ENCODE measurements around the gene DST.

The DST gene

GRCh38 chr6:56642366-56643261 lies at the start of gene DST:
TSS of gene DST (minus strand) at chr6:56642889.
- FAIRE-seq: no peak

GRCh38 chr6:56691814-56692213 lies 49.1 kb upstream of the DST start:
- FAIRE-seq: no peak

GRCh38 chr6:56691286-56691595 lies 48.6 kb upstream of the DST start:
- FAIRE-seq: peak; percentile 94

GRCh38 chr6:56690519-56691285 lies 48.0 kb upstream of the DST start:
- no peak for FAIRE-seq

GRCh38 chr6:56689663-56690062 lies 47.0 kb upstream of the DST start:
- FAIRE-seq: no peak

- FAIRE-seq: no peak
Measured at GRCh38 chr6:56689114-56689513, 46.4 kb upstream of the DST start.

- no peak for FAIRE-seq
Measured at GRCh38 chr6:56688521-56688920, 45.8 kb upstream of the DST start.

GRCh38 chr6:56687551-56687950 lies 44.9 kb upstream of the DST start:
- FAIRE-seq: no peak

GRCh38 chr6:56686429-56686828 lies 43.7 kb upstream of the DST start:
- no peak for FAIRE-seq

- no peak for FAIRE-seq
Measured at GRCh38 chr6:56685994-56686393, 43.3 kb upstream of the DST start.

GRCh38 chr6:56685102-56685733 lies 42.5 kb upstream of the DST start:
- FAIRE-seq: no peak

- no peak for FAIRE-seq
Measured at GRCh38 chr6:56684342-56685101, 41.8 kb upstream of the DST start.

GRCh38 chr6:56683882-56684281 lies 41.2 kb upstream of the DST start:
- FAIRE-seq: no peak

GRCh38 chr6:56682635-56683034 lies 39.9 kb upstream of the DST start:
- no peak for FAIRE-seq

- no peak for FAIRE-seq
Measured at GRCh38 chr6:56677559-56677958, 34.9 kb upstream of the DST start.

- FAIRE-seq: peak; percentile 18
Measured at GRCh38 chr6:56671651-56672461, 29.2 kb upstream of the DST start.

- peak; percentile 75 for FAIRE-seq
Measured at GRCh38 chr6:56671160-56671559, 28.5 kb upstream of the DST start.

GRCh38 chr6:56669041-56669440 lies 26.4 kb upstream of the DST start:
- no peak for FAIRE-seq

GRCh38 chr6:56668158-56668557 lies 25.5 kb upstream of the DST start:
- no peak for FAIRE-seq

GRCh38 chr6:56667336-56667735 lies 24.6 kb upstream of the DST start:
- peak; percentile 21 for FAIRE-seq

- no peak for FAIRE-seq
Measured at GRCh38 chr6:56664029-56664428, 21.3 kb upstream of the DST start.

GRCh38 chr6:56663344-56663743 lies 20.7 kb upstream of the DST start:
- FAIRE-seq: no peak
